Heart left ventricle (tissue), 13 donors: ENCODE results near the gene FBXO40.

Source experiments
- POLR2A ChIP-seq, 2 donors: fragments of 450-650 bp; IDR thresholded peaks; one replicate each; pipeline ENCODE4 v1.6.1; 2017; ENCODE audit warnings: antibody characterized with exemption in 2 of 2, mild to moderate bottlenecking in 2 of 2, moderate library complexity in 2 of 2
- TF ChIP-seq, protein P1 (sequence below), 12 donors: fragments of 200-600 bp; sonication (generic) in 4 of 12; IDR thresholded peaks; one replicate each; pipeline versions ENCODE4 v1.5.0 to v1.8.0; 2018 to 2022; ENCODE audit warnings: antibody characterized with exemption in 12 of 12, mild to moderate bottlenecking in 5 of 12
- donor health status: ischemic (EF 13 %, LVEDD 7.1; RV severe dilation, severe dysfunction).
- donor health status: DM: no; HTN: yes; CAD: no.
- donor health status: DM: no; HTN: no; CAD: no.
- donor health status: ischemic (EF 25% LVEDD 6.9; RV normal size, moderate dysfunction).
- donor health status: ischemic (EF 25% LVEDD 5.7; RV mildly dilated, moderate dysfunction).
- donor health status: ischemic (EF 35%, LVEDD 5.7; RV mildly dilated, moderate dysfunction).
- donor health status: nonischemic (EF 11% LVEDD 7.7; RV severe dilation, severe dysfunction).
- donor health status: DM: yes; HTN: yes; CAD: no.
- donor health status: PGD.
- donor health status: ischemic (EF 29% LVEDD 5.4; RV normal size, mild dysfunction).
- donor health status: nonischemic (EF 23%, LVEDD 6.1; RV moderate dilation, normal function).

DNA sequence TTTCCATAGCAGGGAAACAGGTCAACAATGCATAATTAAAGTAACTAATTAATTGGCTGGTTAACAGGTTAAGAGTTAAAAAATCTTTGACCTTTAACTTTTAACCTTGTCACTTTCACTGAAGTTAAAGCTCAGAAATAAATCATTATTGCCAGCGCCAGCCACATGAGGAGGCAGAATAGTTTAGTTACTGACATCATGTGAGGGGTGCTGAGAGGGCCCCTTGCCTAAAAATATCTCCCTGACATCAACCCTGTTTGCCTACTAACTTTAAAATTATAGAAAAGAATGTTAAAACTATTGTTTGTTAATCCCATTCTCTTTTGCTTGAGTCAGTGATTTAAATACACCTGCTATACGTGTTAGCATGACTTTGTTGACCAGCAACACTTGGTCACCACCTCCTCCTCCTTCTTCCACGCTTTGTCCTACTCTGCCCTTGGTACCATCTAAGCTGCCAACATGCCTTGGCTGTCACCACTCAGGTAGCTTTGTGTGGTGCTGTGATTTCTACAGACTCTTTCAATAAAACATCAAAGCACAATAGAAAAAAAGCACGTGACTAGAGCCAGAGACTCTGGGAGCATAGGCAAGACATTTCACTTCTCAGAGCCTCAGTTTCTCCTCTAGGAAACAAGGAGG is 2.7 kb downstream of the FBXO40 start:
- TF ChIP-seq, protein P1, sequence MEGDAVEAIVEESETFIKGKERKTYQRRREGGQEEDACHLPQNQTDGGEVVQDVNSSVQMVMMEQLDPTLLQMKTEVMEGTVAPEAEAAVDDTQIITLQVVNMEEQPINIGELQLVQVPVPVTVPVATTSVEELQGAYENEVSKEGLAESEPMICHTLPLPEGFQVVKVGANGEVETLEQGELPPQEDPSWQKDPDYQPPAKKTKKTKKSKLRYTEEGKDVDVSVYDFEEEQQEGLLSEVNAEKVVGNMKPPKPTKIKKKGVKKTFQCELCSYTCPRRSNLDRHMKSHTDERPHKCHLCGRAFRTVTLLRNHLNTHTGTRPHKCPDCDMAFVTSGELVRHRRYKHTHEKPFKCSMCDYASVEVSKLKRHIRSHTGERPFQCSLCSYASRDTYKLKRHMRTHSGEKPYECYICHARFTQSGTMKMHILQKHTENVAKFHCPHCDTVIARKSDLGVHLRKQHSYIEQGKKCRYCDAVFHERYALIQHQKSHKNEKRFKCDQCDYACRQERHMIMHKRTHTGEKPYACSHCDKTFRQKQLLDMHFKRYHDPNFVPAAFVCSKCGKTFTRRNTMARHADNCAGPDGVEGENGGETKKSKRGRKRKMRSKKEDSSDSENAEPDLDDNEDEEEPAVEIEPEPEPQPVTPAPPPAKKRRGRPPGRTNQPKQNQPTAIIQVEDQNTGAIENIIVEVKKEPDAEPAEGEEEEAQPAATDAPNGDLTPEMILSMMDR (IDR thresholded peaks at IDR 0.05) = no peak
- no peak for TF ChIP-seq POLR2A (IDR thresholded peaks at IDR 0.05)
